Stimulated activated CD4-positive, alpha-beta T cell treated with anti-CD3 and anti-CD28 coated beads, Interleukin-4, amount 100 ng/mL, for 48 hours (primary cell): ENCODE measurements around the gene NPFFR2.
"Not testable (repeated sequence)": the region's sequence is repeated elsewhere in the genome, so short reads cannot be mapped to it uniquely, and the experiment has no call there.

Source experiments
- DNase-seq, 2 donors: peaks; one replicate each; pipeline ENCODE4 v3.0.0-alpha.2; 2020; ENCODE audit warnings: low read depth in 2 of 2

Gene NPFFR2

GRCh38 chr4:72111863-72112262 is 80.1 kb downstream of the NPFFR2 start:
- DNase-seq, result no peak

- peak in 1 of 2 donors; percentile 4 for DNase-seq
Measured at GRCh38 chr4:72112514-72113156, 80.8 kb downstream of the NPFFR2 start.

- DNase-seq, result no peak
Measured at GRCh38 chr4:72118017-72118416, 86.2 kb downstream of the NPFFR2 start.

- DNase-seq, result no peak
Measured at GRCh38 chr4:72119946-72120345, 88.1 kb downstream of the NPFFR2 start.

GRCh38 chr4:72128741-72129140 is 96.9 kb downstream of the NPFFR2 start:
- DNase-seq, result no peak

GRCh38 chr4:72136429-72136828 is 104.6 kb downstream of the NPFFR2 start:
- DNase-seq, result no peak

- not testable (repeated sequence) for DNase-seq
Measured at GRCh38 chr4:72139997-72140396, 108.2 kb downstream of the NPFFR2 start.

- no peak for DNase-seq
Measured at GRCh38 chr4:72144241-72144640, 112.4 kb downstream of the NPFFR2 start.

GRCh38 chr4:72152731-72153130 is 120.9 kb downstream of the NPFFR2 start:
- DNase-seq, result no peak

GRCh38 chr4:72153634-72154033 is 121.8 kb downstream of the NPFFR2 start:
- DNase-seq, result not testable (repeated sequence)

GRCh38 chr4:72169285-72169684 is 137.5 kb downstream of the NPFFR2 start:
- not testable (repeated sequence) for DNase-seq

- DNase-seq, result no peak
Measured at GRCh38 chr4:72169861-72170260, 138.1 kb downstream of the NPFFR2 start.

GRCh38 chr4:72171761-72172160 is 140.0 kb downstream of the NPFFR2 start:
- no peak for DNase-seq

GRCh38 chr4:72179342-72179741 is 147.5 kb downstream of the NPFFR2 start:
- no peak for DNase-seq

- no peak for DNase-seq
Measured at GRCh38 chr4:72186714-72187113, 154.9 kb downstream of the NPFFR2 start.

- no peak for DNase-seq
Measured at GRCh38 chr4:72194046-72194445, 162.2 kb downstream of the NPFFR2 start.

- no peak for DNase-seq
Measured at GRCh38 chr4:72194453-72194852, 162.7 kb downstream of the NPFFR2 start.
